GM12891 (cell line): ENCODE data around the gene DNMT1.

Source experiments
- PAX5 ChIP-seq: IDR thresholded peaks from 2 replicates; pipeline ENCODE4 v1.6.1; 2011; ENCODE audit warnings: low read length, moderate library complexity, mild to moderate bottlenecking; ENCODE audit not compliant: insufficient read depth, severe bottlenecking
- POLR2A ChIP-seq: IDR thresholded peaks from 2 replicates; pipeline ENCODE4 v1.6.1; 2011; ENCODE audit warnings: low read depth, low read length, control low read depth
- POLR2AphosphoS5 ChIP-seq: IDR thresholded peaks from 2 replicates; pipeline ENCODE4 v1.6.1; 2011; ENCODE audit warnings: low read depth, low read length, control low read depth
- SPI1 ChIP-seq: IDR thresholded peaks from 2 replicates; pipeline ENCODE4 v1.6.1; 2011; ENCODE audit warnings: low read depth, low read length, control low read depth
- TAF1 ChIP-seq: IDR thresholded peaks from 2 replicates; pipeline ENCODE4 v1.6.1; 2011; ENCODE audit warnings: low read depth, low read length, control low read depth

- TF ChIP-seq POLR2AphosphoS5, result no peak
- TF ChIP-seq POLR2A, result no peak
- TF ChIP-seq TAF1, result no peak
- no peak for TF ChIP-seq SPI1
- no peak for TF ChIP-seq PAX5
Observed at GRCh38 chr19:10187315-10187714, 7.4 kb downstream of the DNMT1 start.
